Transverse colon (tissue), 4 donors: ENCODE measurements around the gene PPP6R3.

ENCODE experiments used
- EP300 ChIP-seq: sonication (generic); formaldehyde crosslinking; IDR thresholded peaks from one replicate; pipeline ENCODE4 v1.6.1; 2017; ENCODE audit warnings: antibody characterized with exemption, low read depth
- POLR2A ChIP-seq: fragments of 450-650 bp; IDR thresholded peaks from one replicate; pipeline ENCODE4 v1.6.1; 2016; ENCODE audit warnings: antibody characterized with exemption, mild to moderate bottlenecking, moderate library complexity
- POLR2AphosphoS5 ChIP-seq, 3 donors: sonication (generic); formaldehyde crosslinking; IDR thresholded peaks; one replicate each; pipeline ENCODE4 v1.6.1; 2016; ENCODE audit warnings: antibody characterized with exemption in 3 of 3
- TF ChIP-seq, protein P1 (sequence below), 5 experiments: fragments of 200-600 bp in 3 of 5; fragments of 450-650 bp in 2 of 5; sonication (generic) in 3 of 5; IDR thresholded peaks; 1 replicate in 2 of 5; 2 replicates in 3 of 5; pipeline ENCODE4 v1.5.1; 2016 to 2017; ENCODE audit warnings: antibody characterized with exemption in 5 of 5, inconsistent platforms in 3 of 5, mild to moderate bottlenecking in 2 of 5, moderate library complexity in 1 of 5

DNA sequence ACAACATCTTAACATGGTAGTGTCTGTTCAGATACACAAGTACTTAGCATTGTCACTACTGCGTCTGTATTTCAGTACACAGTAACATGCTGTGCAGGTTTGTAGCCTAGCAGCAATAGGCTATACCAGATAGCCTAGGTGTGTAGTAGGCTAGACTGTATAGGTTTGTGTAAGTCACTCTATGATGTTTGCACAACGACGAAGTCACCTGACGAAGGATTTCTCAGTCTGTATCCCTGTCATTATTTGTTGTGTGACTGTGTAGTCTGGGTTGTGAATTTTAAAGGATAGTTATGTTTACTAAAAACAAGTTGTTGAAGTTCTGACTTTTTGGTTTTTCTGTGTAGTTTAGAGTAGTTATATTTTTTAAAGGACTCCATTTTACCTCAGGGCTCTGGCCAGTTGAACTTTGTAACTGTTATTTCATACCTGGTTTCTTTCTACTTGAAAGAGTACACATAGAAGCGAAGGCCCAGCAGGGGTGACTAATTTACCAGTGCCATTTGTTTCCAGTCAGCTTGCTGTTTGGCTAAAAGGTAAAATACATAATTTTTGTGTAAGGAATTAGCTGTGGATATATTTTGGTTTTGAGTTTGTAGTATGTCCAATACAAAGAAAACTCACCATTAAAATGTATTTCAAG lies 72.3 kb downstream of the PPP6R3 start:
- TF ChIP-seq, protein P1, sequence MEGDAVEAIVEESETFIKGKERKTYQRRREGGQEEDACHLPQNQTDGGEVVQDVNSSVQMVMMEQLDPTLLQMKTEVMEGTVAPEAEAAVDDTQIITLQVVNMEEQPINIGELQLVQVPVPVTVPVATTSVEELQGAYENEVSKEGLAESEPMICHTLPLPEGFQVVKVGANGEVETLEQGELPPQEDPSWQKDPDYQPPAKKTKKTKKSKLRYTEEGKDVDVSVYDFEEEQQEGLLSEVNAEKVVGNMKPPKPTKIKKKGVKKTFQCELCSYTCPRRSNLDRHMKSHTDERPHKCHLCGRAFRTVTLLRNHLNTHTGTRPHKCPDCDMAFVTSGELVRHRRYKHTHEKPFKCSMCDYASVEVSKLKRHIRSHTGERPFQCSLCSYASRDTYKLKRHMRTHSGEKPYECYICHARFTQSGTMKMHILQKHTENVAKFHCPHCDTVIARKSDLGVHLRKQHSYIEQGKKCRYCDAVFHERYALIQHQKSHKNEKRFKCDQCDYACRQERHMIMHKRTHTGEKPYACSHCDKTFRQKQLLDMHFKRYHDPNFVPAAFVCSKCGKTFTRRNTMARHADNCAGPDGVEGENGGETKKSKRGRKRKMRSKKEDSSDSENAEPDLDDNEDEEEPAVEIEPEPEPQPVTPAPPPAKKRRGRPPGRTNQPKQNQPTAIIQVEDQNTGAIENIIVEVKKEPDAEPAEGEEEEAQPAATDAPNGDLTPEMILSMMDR (IDR thresholded peaks at IDR 0.05): no peak
- no peak for TF ChIP-seq EP300
- TF ChIP-seq POLR2A: no peak
- TF ChIP-seq POLR2AphosphoS5 (IDR thresholded peaks at IDR 0.05): peak in 2 of 3 donors; percentile 31 to 32
